ENCODE measurements around the gene BICDL1.

DNA sequence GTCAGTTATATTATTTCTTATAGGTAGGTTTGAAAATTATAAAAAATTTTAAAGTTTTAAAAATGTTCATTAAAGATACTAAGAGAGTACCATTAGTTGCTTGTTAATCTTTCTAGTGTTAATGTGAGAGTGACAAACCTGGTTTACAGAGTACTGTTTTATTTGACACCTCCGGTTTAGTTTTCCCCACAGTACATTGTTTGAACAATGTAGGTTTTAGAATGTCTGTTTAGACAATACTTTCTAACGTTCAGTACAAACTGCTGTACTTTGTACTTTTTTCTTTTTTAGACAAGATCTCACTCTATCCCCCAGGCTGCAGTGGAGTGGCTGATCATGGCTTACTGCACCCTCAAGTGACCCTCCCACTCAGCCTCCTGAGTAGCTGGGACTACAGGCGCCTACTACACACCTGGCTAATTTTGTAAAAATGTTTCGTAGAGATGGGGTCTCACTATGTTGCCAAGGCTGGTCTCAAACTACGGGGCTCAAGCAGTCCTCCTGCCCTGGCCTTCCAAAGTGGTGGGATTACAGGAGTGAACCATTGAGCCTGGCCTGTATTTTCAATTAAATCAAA lies 3.2 kb downstream of the BICDL1 start:
- TF ChIP-seq CTCF (IDR thresholded peaks at IDR 0.05) = no peak
- TF ChIP-seq ZFX (IDR thresholded peaks at IDR 0.05; ENCODE audit: borderline replicate concordance) = no peak

Measured in 22Rv1 (cell line).